HepG2 (cell line): ENCODE data around the gene BPIFB6. TPM values are rescaled to one million over a fixed set of nuclear protein-coding genes. Genes with fewer than 3 reads are reported as not detected.

Experiments
- CHD2 ChIP-seq: IDR thresholded peaks from 2 replicates; pipeline ENCODE4 v1.6.1; 2011; ENCODE audit warnings: low read depth, low read length, improper control_type of control experiment
- FLYWCH1 ChIP-seq: sonication (generic); formaldehyde crosslinking; IDR thresholded peaks from 2 replicates; pipeline ENCODE4 v1.8.1; 2023; ENCODE audit warnings: mild to moderate bottlenecking, missing genetic modification reagents
- HIVEP1 ChIP-seq: sonication (generic); formaldehyde crosslinking; IDR thresholded peaks from 2 replicates; pipeline ENCODE4 v1.4.0; 2020; ENCODE audit warnings: mild to moderate bottlenecking, missing genetic modification reagents
- HNRNPH1 ChIP-seq: fragments of 200-400 bp; formaldehyde crosslinking; optimal IDR thresholded peaks from 2 replicates; pipeline ENCODE3; 2017; ENCODE audit warnings: mild to moderate bottlenecking, low read depth, low read length
- POLR2AphosphoS2 ChIP-seq: IDR thresholded peaks from 2 replicates; pipeline ENCODE4 v1.6.1; 2011; ENCODE audit warnings: low read depth, low read length, improper control_type of control experiment
- TBX2 ChIP-seq: sonication (generic); formaldehyde crosslinking; IDR thresholded peaks from 2 replicates; pipeline ENCODE4 v1.5.0; 2020; ENCODE audit warnings: missing genetic modification reagents, mild to moderate bottlenecking, borderline replicate concordance
- THAP9 ChIP-seq: sonication (generic); formaldehyde crosslinking; IDR thresholded peaks from 2 replicates; pipeline ENCODE4; 2020; ENCODE audit warnings: missing genetic modification reagents, mild to moderate bottlenecking, borderline replicate concordance
- ZNF441 ChIP-seq: sonication (generic); formaldehyde crosslinking; IDR thresholded peaks from 2 replicates; pipeline ENCODE4 v1.7.0; 2021; ENCODE audit warnings: missing genetic modification reagents, borderline replicate concordance
- ZNF547 ChIP-seq: sonication (generic); formaldehyde crosslinking; IDR thresholded peaks from 2 replicates; pipeline ENCODE4 v1.5.1; 2020; ENCODE audit warnings: mild to moderate bottlenecking, missing genetic modification reagents
- polyA plus RNA-seq, 8 experiments: library from polyadenylated mRNA; depleted of rRNA in 3 of 8; stranded (reverse) in 7 of 8; unstranded in 1 of 8; fragments of >200 nt; fragmentation: Illumina TruSeq in 4 of 8; extraction: Trizol in 4 of 8; gene quantifications; 2 replicates each; pipeline versions ENCODE4 v1.2.1 to v1.2.3, GENCODE V29; 2011 to 2016; ENCODE audit warnings: low read depth in 4 of 8, missing spikeins in 1 of 8, mixed read lengths in 1 of 8; ENCODE audit not compliant: insufficient read depth in 1 of 8
- total RNA-seq, 5 experiments: library from RNA; depleted of rRNA; stranded (reverse); fragments of >200 nt; fragmentation: Illumina TruSeq; extraction: Trizol; gene quantifications; 2 replicates each; pipeline ENCODE4 v1.2.3, GENCODE V29; 2016; ENCODE audit warnings: low read depth in 1 of 5
- TF ChIP-seq, protein P1 (sequence below): sonication (generic); formaldehyde crosslinking; IDR thresholded peaks from 2 replicates; pipeline ENCODE4 v1.4.0; 2020; ENCODE audit warnings: mild to moderate bottlenecking, missing genetic modification reagents
- TF ChIP-seq, protein P2 (sequence below): sonication (generic); formaldehyde crosslinking; conservative IDR thresholded peaks from 2 replicates; pipeline ENCODE4 v1.5.0; 2020; ENCODE audit warnings: missing genetic modification reagents
- TF ChIP-seq, protein P3 (sequence below): sonication (generic); formaldehyde crosslinking; IDR thresholded peaks from 2 replicates; pipeline ENCODE4 v1.4.0; 2020; ENCODE audit warnings: low read depth, mild to moderate bottlenecking, missing genetic modification reagents

BPIFB6 gene
- total and polyA plus RNA-seq, 2 of the 13 experiments (the other 11 are each of a cell fraction or from before 2014, with no cell fraction given): 0.13 to 1.7 TPM

DNA sequence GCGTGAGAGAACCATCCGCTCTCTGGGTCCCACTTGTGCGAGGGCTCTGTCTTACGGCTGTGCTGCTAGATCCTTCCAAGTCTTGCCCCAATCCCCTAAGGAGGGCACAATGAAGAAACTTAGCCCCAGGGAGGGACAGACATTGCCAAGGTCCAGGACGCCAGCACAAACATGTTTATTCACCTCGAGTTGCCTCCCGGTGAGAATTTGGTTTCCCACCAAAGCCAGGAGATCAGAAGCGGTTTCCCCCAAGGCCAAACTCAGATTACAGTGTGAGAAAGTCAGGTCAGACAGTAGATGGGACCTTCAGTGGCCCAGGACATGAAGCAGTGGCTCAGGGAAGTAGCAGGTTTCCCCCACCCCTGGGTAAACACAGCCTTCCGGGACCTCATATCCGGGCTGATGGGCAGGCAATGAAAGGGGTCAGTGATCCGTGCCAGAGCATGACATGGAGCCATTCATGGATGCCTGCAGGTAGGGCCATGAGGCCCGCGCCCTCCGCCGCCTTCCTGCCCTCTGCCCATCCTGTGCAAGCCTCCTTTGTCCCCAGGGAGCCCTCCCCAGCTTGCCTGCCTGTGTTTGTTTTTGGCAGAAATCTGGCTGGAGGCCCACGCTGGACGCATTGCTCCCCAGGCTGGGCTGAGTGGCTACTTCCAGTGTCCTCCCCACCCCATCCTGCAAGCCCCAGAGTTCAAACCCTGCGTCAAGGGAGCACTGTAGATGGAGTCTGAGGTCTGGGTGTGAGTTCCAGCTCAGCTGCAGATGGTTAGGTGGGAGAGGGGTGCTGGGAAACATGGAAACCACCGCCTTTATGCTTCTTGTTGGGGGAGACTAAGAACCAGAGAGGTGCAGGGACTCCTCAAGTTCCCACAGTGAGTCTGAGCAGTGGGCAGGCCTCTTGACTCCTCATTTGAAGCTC, 22.0 kb upstream of the BPIFB6 start (continued):
- TF ChIP-seq, protein P1, sequence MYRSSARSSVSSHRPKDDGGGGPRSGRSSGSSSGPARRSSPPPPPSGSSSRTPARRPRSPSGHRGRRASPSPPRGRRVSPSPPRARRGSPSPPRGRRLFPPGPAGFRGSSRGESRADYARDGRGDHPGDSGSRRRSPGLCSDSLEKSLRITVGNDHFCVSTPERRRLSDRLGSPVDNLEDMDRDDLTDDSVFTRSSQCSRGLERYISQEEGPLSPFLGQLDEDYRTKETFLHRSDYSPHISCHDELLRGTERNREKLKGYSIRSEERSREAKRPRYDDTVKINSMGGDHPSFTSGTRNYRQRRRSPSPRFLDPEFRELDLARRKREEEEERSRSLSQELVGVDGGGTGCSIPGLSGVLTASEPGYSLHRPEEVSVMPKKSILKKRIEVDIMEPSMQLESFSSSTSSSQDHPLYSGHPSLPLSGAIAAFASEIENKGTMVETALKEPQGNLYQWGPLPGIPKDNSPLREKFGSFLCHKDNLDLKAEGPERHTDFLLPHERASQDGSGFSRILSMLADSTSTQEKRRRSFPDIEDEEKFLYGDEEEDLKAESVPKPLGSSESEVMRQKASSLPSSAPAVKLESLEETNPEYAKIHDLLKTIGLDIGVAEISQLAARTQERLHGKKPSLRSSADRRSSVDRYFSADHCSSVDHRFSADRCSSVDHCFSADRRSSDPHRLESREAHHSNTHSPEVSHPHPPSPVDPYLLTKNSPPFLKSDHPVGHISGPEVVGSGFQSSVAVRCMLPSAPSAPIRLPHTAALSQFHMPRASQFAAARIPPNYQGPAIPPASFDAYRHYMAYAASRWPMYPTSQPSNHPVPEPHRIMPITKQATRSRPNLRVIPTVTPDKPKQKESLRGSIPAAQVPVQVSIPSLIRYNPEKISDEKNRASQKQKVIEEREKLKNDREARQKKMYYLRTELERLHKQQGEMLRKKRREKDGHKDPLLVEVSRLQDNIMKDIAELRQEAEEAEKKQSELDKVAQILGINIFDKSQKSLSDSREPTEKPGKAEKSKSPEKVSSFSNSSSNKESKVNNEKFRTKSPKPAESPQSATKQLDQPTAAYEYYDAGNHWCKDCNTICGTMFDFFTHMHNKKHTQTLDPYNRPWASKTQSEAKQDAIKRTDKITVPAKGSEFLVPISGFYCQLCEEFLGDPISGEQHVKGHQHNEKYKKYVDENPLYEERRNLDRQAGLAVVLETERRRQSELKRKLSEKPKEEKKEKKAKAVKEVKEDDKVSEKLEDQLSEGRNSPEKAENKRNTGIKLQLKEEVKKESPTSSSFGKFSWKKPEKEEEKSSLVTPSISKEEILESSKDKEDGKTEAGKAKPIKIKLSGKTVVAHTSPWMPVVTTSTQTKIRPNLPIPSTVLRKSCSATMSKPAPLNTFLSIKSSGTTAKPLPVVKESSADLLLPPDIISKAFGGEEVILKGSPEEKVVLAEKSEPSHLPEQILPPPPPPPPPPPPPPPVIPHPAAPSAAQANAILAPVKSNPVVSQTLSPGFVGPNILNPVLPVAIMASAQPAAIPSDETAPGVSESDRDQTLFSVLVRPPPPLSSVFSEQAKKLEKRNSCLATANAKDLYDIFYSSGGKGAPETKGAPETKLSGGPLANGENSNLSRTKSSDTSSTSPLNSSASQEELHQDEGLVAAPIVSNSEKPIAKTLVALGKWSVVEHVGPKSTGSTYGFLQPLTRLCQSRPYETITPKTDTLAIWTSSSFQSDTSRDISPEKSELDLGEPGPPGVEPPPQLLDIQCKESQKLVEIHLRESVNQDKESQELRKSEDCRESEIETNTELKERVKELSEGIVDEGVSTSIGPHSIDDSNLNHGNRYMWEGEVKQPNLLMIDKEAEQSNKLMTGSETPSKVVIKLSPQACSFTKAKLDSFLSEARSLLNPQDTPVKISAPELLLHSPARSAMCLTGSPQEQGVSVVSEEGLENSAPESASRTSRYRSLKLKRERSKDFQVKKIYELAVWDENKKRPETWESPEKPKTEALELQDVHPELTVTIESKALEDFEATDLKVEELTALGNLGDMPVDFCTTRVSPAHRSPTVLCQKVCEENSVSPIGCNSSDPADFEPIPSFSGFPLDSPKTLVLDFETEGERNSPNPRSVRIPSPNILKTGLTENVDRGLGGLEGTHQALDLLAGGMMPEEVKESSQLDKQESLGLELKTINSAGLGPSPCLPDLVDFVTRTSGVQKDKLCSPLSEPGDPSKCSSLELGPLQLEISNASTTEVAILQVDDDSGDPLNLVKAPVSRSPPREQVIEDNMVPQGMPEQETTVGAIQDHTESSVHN: peak; percentile 100
- TF ChIP-seq ZNF547 (CRISPR knock-in tag) (peak; percentile 97), ZNF441 (CRISPR knock-in tag) (no peak), HIVEP1 (peak; percentile 94), FLYWCH1 (CRISPR knock-in tag) (peak; percentile 19; the same call in 1 of the 2 replicates), HNRNPH1 (peak; percentile 69), CHD2 (no peak), POLR2AphosphoS2 (no peak), THAP9 (peak; percentile 81; the same call in 1 of the 2 replicates), TBX2 (CRISPR knock-in tag) (peak; percentile 99)
- TF ChIP-seq, protein P2, sequence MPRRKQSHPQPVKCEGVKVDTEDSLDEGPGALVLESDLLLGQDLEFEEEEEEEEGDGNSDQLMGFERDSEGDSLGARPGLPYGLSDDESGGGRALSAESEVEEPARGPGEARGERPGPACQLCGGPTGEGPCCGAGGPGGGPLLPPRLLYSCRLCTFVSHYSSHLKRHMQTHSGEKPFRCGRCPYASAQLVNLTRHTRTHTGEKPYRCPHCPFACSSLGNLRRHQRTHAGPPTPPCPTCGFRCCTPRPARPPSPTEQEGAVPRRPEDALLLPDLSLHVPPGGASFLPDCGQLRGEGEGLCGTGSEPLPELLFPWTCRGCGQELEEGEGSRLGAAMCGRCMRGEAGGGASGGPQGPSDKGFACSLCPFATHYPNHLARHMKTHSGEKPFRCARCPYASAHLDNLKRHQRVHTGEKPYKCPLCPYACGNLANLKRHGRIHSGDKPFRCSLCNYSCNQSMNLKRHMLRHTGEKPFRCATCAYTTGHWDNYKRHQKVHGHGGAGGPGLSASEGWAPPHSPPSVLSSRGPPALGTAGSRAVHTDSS (CRISPR knock-in tag): no peak
- TF ChIP-seq, protein P3, sequence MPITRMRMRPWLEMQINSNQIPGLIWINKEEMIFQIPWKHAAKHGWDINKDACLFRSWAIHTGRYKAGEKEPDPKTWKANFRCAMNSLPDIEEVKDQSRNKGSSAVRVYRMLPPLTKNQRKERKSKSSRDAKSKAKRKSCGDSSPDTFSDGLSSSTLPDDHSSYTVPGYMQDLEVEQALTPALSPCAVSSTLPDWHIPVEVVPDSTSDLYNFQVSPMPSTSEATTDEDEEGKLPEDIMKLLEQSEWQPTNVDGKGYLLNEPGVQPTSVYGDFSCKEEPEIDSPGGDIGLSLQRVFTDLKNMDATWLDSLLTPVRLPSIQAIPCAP (CRISPR knock-in tag): peak; percentile 95
